DND-41 (cell line): ENCODE measurements around the gene MTF1.

ENCODE experiments used
- ATAC-seq: fragments of 200-7000 bp; cut with Tn5 transposase; 3 replicates; pipeline ENCODE4 v1.9.1; 2021; ENCODE audit warnings: low read depth; ENCODE audit not compliant: insufficient read depth
- DNase-seq: peaks from one replicate; pipeline ENCODE4 v3.0.0-alpha.2; 2020
- H2AFZ ChIP-seq: 2 replicates; pipeline ENCODE4 v1.6.0; 2012; ENCODE audit warnings: low read depth, low read length
- H3K27ac ChIP-seq: 2 replicates; pipeline ENCODE4 v1.5.1; 2012; ENCODE audit warnings: low read length, inconsistent platforms
- H3K27me3 ChIP-seq: fragments of 200-600 bp; sonication (generic); 2 replicates; pipeline ENCODE4 v1.6.0; 2012; ENCODE audit warnings: low read length, mild to moderate bottlenecking, inconsistent platforms; ENCODE audit not compliant: insufficient read depth, poor library complexity
- H3K36me3 ChIP-seq: 2 replicates; pipeline ENCODE4 v1.5.1; 2012; ENCODE audit warnings: low read length, inconsistent platforms; ENCODE audit not compliant: insufficient read depth
- H3K4me1 ChIP-seq: 2 replicates; pipeline ENCODE4 v1.5.1; 2012; ENCODE audit warnings: mild to moderate bottlenecking, low read length; ENCODE audit not compliant: insufficient read depth
- H3K4me2 ChIP-seq: 2 replicates; pipeline ENCODE4 v1.6.0; 2012; ENCODE audit warnings: mild to moderate bottlenecking, moderate library complexity, low read length, inconsistent platforms; ENCODE audit not compliant: insufficient read depth
- H3K4me3 ChIP-seq, 2 experiments: fragments of 200-600 bp in 1 of 2; shearing (Covaris generic) in 1 of 2; 2 replicates each; pipeline ENCODE4 v1.5.1; 2012 to 2016; ENCODE audit warnings: inconsistent platforms in 2 of 2, low read length in 2 of 2, mild to moderate bottlenecking in 2 of 2, low read depth in 1 of 2, moderate library complexity in 1 of 2
- H3K79me2 ChIP-seq: 2 replicates; pipeline ENCODE4 v1.6.0; 2012; ENCODE audit warnings: low read length, inconsistent platforms; ENCODE audit not compliant: insufficient read depth
- H3K9ac ChIP-seq: 2 replicates; pipeline ENCODE4 v1.6.0; 2012; ENCODE audit warnings: low read depth, mild to moderate bottlenecking, inconsistent platforms, low read length, moderate library complexity
- H3K9me3 ChIP-seq: 2 replicates; pipeline ENCODE4 v1.5.1; 2012; ENCODE audit warnings: low read length, moderate library complexity, mild to moderate bottlenecking, inconsistent platforms; ENCODE audit not compliant: insufficient read depth, severe bottlenecking
- H4K20me1 ChIP-seq: 2 replicates; pipeline ENCODE4 v1.6.0; 2012; ENCODE audit warnings: low read length; ENCODE audit not compliant: insufficient read depth
- CTCF ChIP-seq: IDR thresholded peaks from 2 replicates; pipeline ENCODE4 v1.5.1; 2012; ENCODE audit warnings: borderline replicate concordance, low read length, moderate library complexity, mild to moderate bottlenecking; ENCODE audit not compliant: poor library complexity, severe bottlenecking; ENCODE audit errors: extremely low read depth
- EZH2 ChIP-seq: IDR thresholded peaks from 3 replicates; pipeline ENCODE4 v1.6.1; 2012; ENCODE audit warnings: borderline replicate concordance, low read depth, mild to moderate bottlenecking, moderate library complexity, low read length, inconsistent platforms; ENCODE audit not compliant: severe bottlenecking

MTF1 gene

GRCh38 chr1:37866491-37866890, 7.1 kb upstream of the MTF1 start:
- H4K20me1 ChIP-seq, result no peaks in the 10 kb centered on the region
- DNase-seq (no peak), ATAC-seq (no peak)
- TF ChIP-seq CTCF, result no peak
- no peak for TF ChIP-seq EZH2
- H3K4me1 ChIP-seq, result no peaks in the 10 kb centered on the region
- H3K27ac ChIP-seq, result no peak overlapping the region
- no peak overlapping the region for H2AFZ ChIP-seq
- no peak overlapping the region for H3K4me2 ChIP-seq
- H3K9me3 ChIP-seq, result no peaks in the 10 kb centered on the region
- no peak overlapping the region for H3K9ac ChIP-seq
- H3K4me3 ChIP-seq, result no peak overlapping the region
- H3K79me2 ChIP-seq, result no peaks in the 10 kb centered on the region
- peaks cover 38% of the 10 kb centered on the region for H3K36me3 ChIP-seq
- no peaks in the 10 kb centered on the region for H3K27me3 ChIP-seq

GRCh38 chr1:37865348-37866120, 6.1 kb upstream of the MTF1 start:
- Histone ChIP-seq H3K4me2 (no peak overlapping the region), H3K4me1 (peaks cover 7% of the 10 kb centered on the region), H3K79me2 (no peaks in the 10 kb centered on the region), H3K27me3 (no peaks in the 10 kb centered on the region), H3K27ac (no peak overlapping the region), H4K20me1 (no peaks in the 10 kb centered on the region), H2AFZ (no peak overlapping the region), H3K9me3 (no peaks in the 10 kb centered on the region), H3K4me3 (no peak overlapping the region), H3K36me3 (peaks cover 36% of the 10 kb centered on the region), H3K9ac (no peak overlapping the region)
- ATAC-seq (no peak), DNase-seq (no peak)
- no peak for TF ChIP-seq CTCF
- TF ChIP-seq EZH2, result no peak

- no peak overlapping the region for H3K9ac ChIP-seq
- peaks cover 7% of the 10 kb centered on the region; the same call in 1 of the 2 replicates for H4K20me1 ChIP-seq
- no peak overlapping the region for H3K4me2 ChIP-seq
- no peak overlapping the region for H2AFZ ChIP-seq
- H3K4me1 ChIP-seq, result peaks cover 31% of the 10 kb centered on the region
- no peaks in the 10 kb centered on the region for H3K9me3 ChIP-seq
- H3K36me3 ChIP-seq, result peaks cover 20% of the 10 kb centered on the region
- ATAC-seq (no peak), DNase-seq (no peak)
- TF ChIP-seq EZH2 (no peak), CTCF (no peak)
- H3K27ac ChIP-seq, result no peak overlapping the region
- no peaks in the 10 kb centered on the region for H3K27me3 ChIP-seq
- peaks cover 21% of the 10 kb centered on the region for H3K79me2 ChIP-seq
- no peak overlapping the region for H3K4me3 ChIP-seq
Observed at GRCh38 chr1:37862330-37862729, 2.9 kb upstream of the MTF1 start.
